BLaER1 (cell line): ENCODE data around the gene CC2D2A.

Experiments
- H3K27ac ChIP-seq: shearing (Covaris generic); formaldehyde crosslinking; 2 replicates; pipeline ENCODE4 v1.8.1; 2022
- H3K27me3 ChIP-seq: shearing (Covaris generic); formaldehyde crosslinking; 2 replicates; pipeline ENCODE4 v1.8.1; 2022
- H3K36me3 ChIP-seq: shearing (Covaris generic); formaldehyde crosslinking; 2 replicates; pipeline ENCODE4 v1.8.1; 2022
- H3K4me1 ChIP-seq: shearing (Covaris generic); formaldehyde crosslinking; 2 replicates; pipeline ENCODE4 v1.8.1; 2022
- H3K4me2 ChIP-seq: shearing (Covaris generic); formaldehyde crosslinking; 2 replicates; pipeline ENCODE4 v1.8.1; 2022
- H3K4me3 ChIP-seq: shearing (Covaris generic); formaldehyde crosslinking; 2 replicates; pipeline ENCODE4 v1.8.1; 2022
- H3K9ac ChIP-seq: shearing (Covaris generic); formaldehyde crosslinking; 2 replicates; pipeline ENCODE4 v1.8.1; 2022
- H3K9me3 ChIP-seq: shearing (Covaris generic); formaldehyde crosslinking; 2 replicates; pipeline ENCODE4 v1.8.1; 2022
- H4K20me1 ChIP-seq: shearing (Covaris generic); formaldehyde crosslinking; 2 replicates; pipeline ENCODE4 v1.8.1; 2022
- Cebpa-rat ChIP-seq: shearing (Covaris generic); IDR thresholded peaks from 2 replicates; pipeline ENCODE4 v1.8.1; 2022

The CC2D2A gene

GRCh38 chr4:15563871-15564270, 94.2 kb downstream of the CC2D2A start:
- H3K9ac ChIP-seq: no peak overlapping the region
- peaks cover 39% of the 10 kb centered on the region; the same call in 1 of the 2 replicates for H3K36me3 ChIP-seq
- no peak overlapping the region for H3K4me3 ChIP-seq
- H3K4me2 ChIP-seq: no peak overlapping the region
- H4K20me1 ChIP-seq: no peaks in the 10 kb centered on the region
- TF ChIP-seq Cebpa-rat: no peak
- H3K9me3 ChIP-seq: no peaks in the 10 kb centered on the region
- no peaks in the 10 kb centered on the region for H3K27me3 ChIP-seq
- H3K27ac ChIP-seq: no peak overlapping the region
- no peaks in the 10 kb centered on the region for H3K4me1 ChIP-seq

GRCh38 chr4:15568821-15569220, 99.1 kb downstream of the CC2D2A start:
- no peak overlapping the region for H3K27ac ChIP-seq
- no peaks in the 10 kb centered on the region for H3K27me3 ChIP-seq
- no peak overlapping the region for H3K9ac ChIP-seq
- no peak overlapping the region for H3K4me3 ChIP-seq
- H3K4me2 ChIP-seq: no peak overlapping the region
- peaks cover 39% of the 10 kb centered on the region; the same call in 1 of the 2 replicates for H3K36me3 ChIP-seq
- H4K20me1 ChIP-seq: no peaks in the 10 kb centered on the region
- no peaks in the 10 kb centered on the region for H3K4me1 ChIP-seq
- H3K9me3 ChIP-seq: no peaks in the 10 kb centered on the region
- no peak for TF ChIP-seq Cebpa-rat

GRCh38 chr4:15569746-15570145, 100.1 kb downstream of the CC2D2A start:
- no peak for TF ChIP-seq Cebpa-rat
- Histone ChIP-seq H3K9me3 (no peaks in the 10 kb centered on the region), H3K9ac (no peak overlapping the region), H3K27me3 (no peaks in the 10 kb centered on the region), H3K27ac (no peak overlapping the region), H3K4me1 (no peaks in the 10 kb centered on the region), H3K36me3 (peaks cover 32% of the 10 kb centered on the region; the same call in 1 of the 2 replicates), H3K4me3 (no peak overlapping the region), H4K20me1 (no peaks in the 10 kb centered on the region), H3K4me2 (no peak overlapping the region)

GRCh38 chr4:15575966-15576365, 106.3 kb downstream of the CC2D2A start:
- TF ChIP-seq Cebpa-rat: no peak
- no peaks in the 10 kb centered on the region for H3K36me3 ChIP-seq
- H3K4me2 ChIP-seq: no peak overlapping the region
- H3K4me3 ChIP-seq: no peak overlapping the region
- no peak overlapping the region for H3K27ac ChIP-seq
- H3K4me1 ChIP-seq: no peaks in the 10 kb centered on the region
- no peaks in the 10 kb centered on the region for H4K20me1 ChIP-seq
- no peaks in the 10 kb centered on the region for H3K27me3 ChIP-seq
- H3K9me3 ChIP-seq: no peaks in the 10 kb centered on the region
- no peak overlapping the region for H3K9ac ChIP-seq

- Histone ChIP-seq H4K20me1 (no peaks in the 10 kb centered on the region), H3K27ac (no peak overlapping the region), H3K4me1 (no peaks in the 10 kb centered on the region), H3K4me2 (no peak overlapping the region), H3K9me3 (no peaks in the 10 kb centered on the region), H3K9ac (no peak overlapping the region), H3K4me3 (no peak overlapping the region), H3K36me3 (no peaks in the 10 kb centered on the region), H3K27me3 (no peaks in the 10 kb centered on the region)
- no peak for TF ChIP-seq Cebpa-rat
Measured at GRCh38 chr4:15577508-15577907, 107.8 kb downstream of the CC2D2A start.

GRCh38 chr4:15584785-15585184, 115.1 kb downstream of the CC2D2A start:
- Histone ChIP-seq H3K4me1 (no peaks in the 10 kb centered on the region), H4K20me1 (no peaks in the 10 kb centered on the region), H3K9ac (no peak overlapping the region), H3K4me2 (no peak overlapping the region), H3K27me3 (no peaks in the 10 kb centered on the region), H3K36me3 (peaks cover 9% of the 10 kb centered on the region; the same call in 1 of the 2 replicates), H3K4me3 (no peak overlapping the region), H3K9me3 (no peaks in the 10 kb centered on the region), H3K27ac (no peak overlapping the region)
- TF ChIP-seq Cebpa-rat: no peak

GRCh38 chr4:15585331-15585730, 115.6 kb downstream of the CC2D2A start:
- no peaks in the 10 kb centered on the region for H3K27me3 ChIP-seq
- no peaks in the 10 kb centered on the region for H4K20me1 ChIP-seq
- H3K9ac ChIP-seq: no peak overlapping the region
- no peak overlapping the region for H3K27ac ChIP-seq
- H3K4me1 ChIP-seq: no peaks in the 10 kb centered on the region
- no peak overlapping the region for H3K4me2 ChIP-seq
- TF ChIP-seq Cebpa-rat: no peak
- H3K4me3 ChIP-seq: no peak overlapping the region
- H3K9me3 ChIP-seq: no peaks in the 10 kb centered on the region
- H3K36me3 ChIP-seq: peaks cover 9% of the 10 kb centered on the region; the same call in 1 of the 2 replicates

- no peak overlapping the region for H3K9ac ChIP-seq
- H3K4me2 ChIP-seq: no peak overlapping the region
- no peaks in the 10 kb centered on the region for H3K4me1 ChIP-seq
- no peaks in the 10 kb centered on the region for H3K27me3 ChIP-seq
- H4K20me1 ChIP-seq: no peaks in the 10 kb centered on the region
- no peak overlapping the region for H3K27ac ChIP-seq
- TF ChIP-seq Cebpa-rat: no peak
- no peak overlapping the region for H3K4me3 ChIP-seq
- no peaks in the 10 kb centered on the region for H3K9me3 ChIP-seq
- peaks cover 9% of the 10 kb centered on the region; the same call in 1 of the 2 replicates for H3K36me3 ChIP-seq
Measured at GRCh38 chr4:15586066-15586465, 116.4 kb downstream of the CC2D2A start.

- Histone ChIP-seq H3K36me3 (peaks cover 9% of the 10 kb centered on the region; the same call in 1 of the 2 replicates), H3K9ac (no peak overlapping the region), H3K27ac (no peak overlapping the region), H3K4me2 (no peak overlapping the region), H3K9me3 (no peaks in the 10 kb centered on the region), H3K4me3 (no peak overlapping the region), H3K4me1 (no peaks in the 10 kb centered on the region), H4K20me1 (no peaks in the 10 kb centered on the region), H3K27me3 (no peaks in the 10 kb centered on the region)
- no peak for TF ChIP-seq Cebpa-rat
Measured at GRCh38 chr4:15587649-15588048, 118.0 kb downstream of the CC2D2A start.

- Histone ChIP-seq H3K27me3 (no peaks in the 10 kb centered on the region), H3K27ac (no peak overlapping the region), H3K9me3 (no peaks in the 10 kb centered on the region), H3K4me2 (no peak overlapping the region), H4K20me1 (no peaks in the 10 kb centered on the region), H3K4me1 (no peaks in the 10 kb centered on the region), H3K4me3 (no peak overlapping the region), H3K36me3 (peaks cover 3% of the 10 kb centered on the region; the same call in 1 of the 2 replicates), H3K9ac (no peak overlapping the region)
- TF ChIP-seq Cebpa-rat: no peak
Measured at GRCh38 chr4:15592799-15593198, 123.1 kb downstream of the CC2D2A start.

- no peaks in the 10 kb centered on the region for H3K27me3 ChIP-seq
- no peaks in the 10 kb centered on the region for H4K20me1 ChIP-seq
- peaks cover 11% of the 10 kb centered on the region for H3K9me3 ChIP-seq
- H3K36me3 ChIP-seq: peaks cover 30% of the 10 kb centered on the region
- H3K4me3 ChIP-seq: no peak overlapping the region
- no peak overlapping the region for H3K27ac ChIP-seq
- TF ChIP-seq Cebpa-rat: no peak
- no peaks in the 10 kb centered on the region for H3K4me1 ChIP-seq
- H3K4me2 ChIP-seq: no peak overlapping the region
- H3K9ac ChIP-seq: no peak overlapping the region
Measured at GRCh38 chr4:15598644-15599043, 129.0 kb downstream of the CC2D2A start.
